Activated CD8-positive, alpha-beta memory T cell treated with anti-CD3 and anti-CD28 coated beads for 36 hours (primary cell): ENCODE measurements around the gene VPS33A. TPM values are rescaled to one million over a fixed set of nuclear protein-coding genes. Genes with fewer than 3 reads are reported as not detected.

ENCODE experiments used
- CTCF ChIA-PET: fragments of 350-600 bp; sonication (Branson Sonifier 250); formaldehyde crosslinking; loops from one replicate; lab custom pipeline; 2021; ENCODE audit warnings: antibody characterized with exemption; lab: Charles Lee
- POLR2A ChIA-PET: fragments of 350-600 bp; sonication (Branson Sonifier 250); formaldehyde crosslinking; loops from one replicate; lab custom pipeline; 2021; ENCODE audit warnings: antibody characterized with exemption; lab: Charles Lee
- total RNA-seq, 2 experiments: library from RNA; stranded (reverse); gene quantifications; one replicate each; pipeline ENCODE4 v1.2.3, GENCODE V29; 2021

The VPS33A gene
- total RNA-seq, result 10 to 100 TPM; 37.2 to 40.7 TPM

DNA sequence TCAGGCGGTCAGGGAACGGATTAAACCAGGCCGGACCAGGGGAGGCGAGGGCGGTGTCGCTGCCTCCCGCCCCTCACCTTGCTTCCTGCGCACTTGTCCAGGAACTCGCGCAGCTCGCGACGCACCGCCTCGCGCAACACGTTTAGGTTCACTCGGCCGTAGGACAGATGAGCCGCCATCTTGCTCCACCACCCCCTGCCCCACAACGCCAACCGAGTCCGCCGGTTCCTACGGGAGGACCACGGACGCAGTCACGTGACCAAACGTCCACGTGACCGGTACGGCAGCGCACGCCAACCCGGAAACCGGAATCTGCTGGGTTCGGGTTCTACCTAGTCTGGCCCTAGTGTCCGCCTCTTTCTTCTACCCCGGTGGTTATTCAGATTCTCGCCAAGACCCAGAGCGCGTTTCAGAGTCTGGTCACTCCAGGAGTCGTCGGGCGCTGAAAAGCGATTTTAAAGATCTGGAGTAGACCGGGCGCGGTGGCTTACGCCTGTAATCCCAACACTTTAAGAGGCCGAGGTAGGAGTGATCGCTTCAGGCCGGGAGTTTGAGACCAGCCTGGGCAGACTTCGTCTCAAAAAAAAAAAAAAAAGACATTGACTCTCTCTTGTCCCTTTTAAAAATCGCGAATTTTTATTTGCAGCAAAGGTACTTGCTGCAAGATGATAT, at the start of gene VPS33A:
TSS of gene VPS33A (minus strand) at position 265 of the 672 bp plus-strand sequence. CDS start at position 179, 86 bp downstream.
- POLR2A ChIA-PET, result interaction anchor here (0.6 to 2.6 kb wide), 9 partner anchors 12 to 350 kb away, joined by 3 to 16 read pairs (median 3); partner anchors contain the start of genes DIABLO and RSRC2
- CTCF ChIA-PET, result interaction anchor here (0.6 to 1.1 kb wide), 6 partner anchors 22 to 155 kb away, joined by 3 to 5 read pairs (median 3); no protein-coding TSS in a partner anchor

DNA sequence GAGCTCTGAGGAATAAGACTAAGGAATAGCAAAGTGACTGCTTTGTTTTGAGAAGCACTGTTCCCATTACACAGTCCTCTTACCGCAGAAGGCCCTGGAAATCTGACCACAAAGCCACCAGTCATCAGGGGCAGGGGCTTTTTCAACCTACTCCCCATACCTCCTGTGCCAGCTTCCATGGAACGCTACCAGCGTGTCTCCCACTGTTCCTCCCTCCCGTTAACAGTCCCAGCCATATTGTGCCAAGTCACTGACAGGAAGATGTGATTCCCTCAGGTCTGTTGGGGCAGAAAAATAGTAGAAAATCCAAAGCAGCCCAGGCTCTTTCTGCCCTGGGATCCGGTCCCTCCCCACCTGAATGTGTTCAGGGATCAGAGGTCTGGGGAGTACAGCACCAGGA, 46.6 kb upstream of the VPS33A start:
- ChIA-PET CTCF (interaction anchor here (0.6 kb wide), 1 partner anchor 994 kb away, joined by 4 read pairs; no protein-coding TSS in a partner anchor), POLR2A (interaction anchor here (0.6 kb wide), 1 partner anchor 23 kb away, joined by 3 read pairs; no protein-coding TSS in a partner anchor)

DNA sequence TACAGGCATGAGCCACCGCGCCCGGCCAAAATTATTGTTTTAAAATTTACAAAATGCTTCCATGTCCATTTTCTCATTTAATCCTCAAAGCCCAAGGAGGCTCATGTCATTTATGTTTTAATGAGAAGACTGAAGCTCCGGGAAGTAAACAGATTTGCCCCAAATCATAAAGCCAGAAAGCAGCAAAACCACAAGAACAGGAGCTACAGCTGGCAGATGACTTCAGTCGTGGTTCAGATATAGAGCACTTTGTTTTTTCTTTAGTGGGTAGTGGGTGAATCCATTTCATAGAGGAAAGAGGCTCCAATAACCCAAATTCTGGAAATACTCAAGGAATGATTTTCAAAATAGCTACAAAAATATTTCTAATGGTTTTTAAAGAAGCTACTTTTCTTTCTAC, 45.4 kb upstream of the VPS33A start:
- CTCF ChIA-PET, result no interaction called here
- POLR2A ChIA-PET, result no interaction called here

DNA sequence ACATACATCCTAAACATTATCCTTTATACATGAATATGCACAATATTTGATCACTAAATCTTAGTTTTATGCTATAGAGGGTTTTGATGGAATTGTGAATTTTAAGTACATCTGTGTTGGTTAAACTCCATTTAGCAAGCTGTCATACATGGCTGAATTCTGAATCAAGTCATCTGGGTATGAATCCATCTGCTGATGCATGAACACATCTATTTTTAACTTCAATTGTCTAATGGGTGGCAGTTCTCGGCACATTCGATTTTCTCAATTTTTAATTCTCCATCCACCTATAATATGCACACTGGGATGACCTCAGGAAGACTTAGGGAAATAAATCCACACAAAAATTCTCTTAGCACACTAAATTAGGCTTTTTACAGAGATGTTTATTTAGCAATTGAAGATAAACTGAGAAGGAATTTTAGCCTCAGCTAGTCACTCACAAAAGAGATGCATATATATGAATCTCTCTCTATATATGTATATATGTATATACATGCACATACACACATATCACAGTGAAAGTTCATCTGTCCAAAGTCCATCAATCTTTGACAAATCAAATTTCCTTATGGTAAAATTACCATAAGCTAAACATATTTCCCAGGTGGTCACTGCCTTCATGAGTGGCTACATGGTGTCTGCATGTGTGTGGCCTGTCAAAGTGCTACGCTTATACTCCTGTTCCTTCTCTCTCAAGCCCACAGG, 44.5 kb upstream of the VPS33A start:
- ChIA-PET CTCF (no interaction called here), POLR2A (no interaction called here)

DNA sequence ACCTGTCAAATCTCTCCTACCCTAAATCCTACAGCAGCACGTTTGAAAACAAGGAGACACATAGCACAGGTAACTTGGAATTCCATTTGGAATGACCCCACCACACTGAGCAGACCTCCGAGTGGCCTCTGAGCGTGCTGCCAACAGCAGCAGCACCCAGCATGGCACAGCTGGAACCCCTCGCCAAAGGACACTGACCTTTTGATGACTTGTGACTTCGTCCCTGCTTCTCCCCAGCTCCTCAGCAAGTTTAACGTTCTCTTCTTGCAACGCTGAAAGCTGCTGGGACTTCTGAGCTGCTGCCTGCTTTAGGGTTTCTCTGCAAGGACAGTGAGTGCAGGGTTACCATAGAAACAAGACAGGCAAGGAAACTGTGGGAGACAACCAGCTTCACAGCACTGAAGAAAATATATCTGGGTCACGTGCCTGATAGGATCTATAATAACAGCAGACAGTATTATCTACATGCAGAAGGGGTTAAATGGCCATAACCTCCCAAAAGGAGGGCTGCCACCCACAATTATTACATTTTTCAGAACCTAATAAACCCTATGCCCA, 43.3 kb upstream of the VPS33A start:
- CTCF ChIA-PET, result no interaction called here
- POLR2A ChIA-PET, result no interaction called here

DNA sequence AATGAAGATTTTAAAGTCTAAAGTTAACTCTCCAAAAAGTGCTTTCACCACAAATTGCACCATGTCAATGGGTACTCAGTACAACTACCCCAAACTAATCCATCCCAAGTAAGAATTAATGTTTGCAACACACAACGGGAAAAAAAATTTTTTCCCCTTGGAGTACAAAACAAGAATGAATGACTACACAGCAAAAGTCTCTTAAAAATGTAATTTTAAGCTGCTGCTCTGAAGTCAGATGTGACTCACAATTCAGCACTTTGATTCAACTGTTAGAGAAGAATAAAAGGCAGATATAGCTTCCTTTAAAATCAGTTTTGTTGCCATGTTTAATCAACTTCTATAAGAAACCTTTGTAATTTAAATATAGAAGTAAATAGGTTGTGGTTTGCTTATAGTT, 42.5 kb upstream of the VPS33A start:
- POLR2A ChIA-PET, result no interaction called here
- CTCF ChIA-PET, result no interaction called here

DNA sequence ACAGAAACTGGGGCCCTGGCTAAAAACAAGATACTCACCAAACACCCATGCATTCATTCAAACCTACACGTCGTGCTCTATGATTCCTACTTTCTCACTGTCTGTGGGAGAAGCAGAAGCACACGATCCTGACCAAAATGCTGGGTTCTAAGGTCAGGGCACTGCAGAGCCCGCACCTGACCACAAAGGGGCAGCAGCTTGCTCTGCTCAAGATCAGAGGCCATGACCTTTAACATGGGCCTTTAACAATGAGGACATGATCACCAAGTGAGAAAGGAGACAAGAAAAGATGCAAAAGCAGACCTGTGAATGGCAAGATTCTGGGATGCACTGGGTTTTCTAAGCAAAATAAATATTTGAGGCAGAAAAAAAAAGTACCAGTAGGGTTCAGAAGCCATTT, 40.1 kb upstream of the VPS33A start:
- CTCF ChIA-PET, result interaction anchor here (1.4 kb wide), 1 partner anchor 19 kb away, joined by 4 read pairs; no protein-coding TSS in a partner anchor

DNA sequence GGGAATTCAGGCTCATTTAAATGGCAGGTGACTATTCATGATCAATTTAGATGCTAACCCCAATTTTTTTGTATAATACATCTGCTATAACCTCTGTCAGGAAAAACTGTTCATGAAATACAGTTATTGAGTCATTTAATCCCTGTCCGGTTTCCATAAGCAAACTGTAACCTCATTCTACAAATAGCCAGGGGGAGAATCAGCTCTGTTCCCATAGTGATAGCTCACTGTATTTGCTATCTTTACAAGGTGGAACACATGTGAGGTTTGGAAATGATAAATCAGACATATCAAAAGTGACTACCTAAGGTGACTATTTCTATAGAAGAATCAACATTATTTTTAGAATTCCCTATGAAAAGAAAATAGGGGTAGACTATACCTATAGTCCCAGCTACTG, 38.6 kb upstream of the VPS33A start:
- POLR2A ChIA-PET, result no interaction called here
- CTCF ChIA-PET, result no interaction called here

More for the DNA sequence above, 40.1 kb upstream of the VPS33A start:
- POLR2A ChIA-PET, result no interaction called here

DNA sequence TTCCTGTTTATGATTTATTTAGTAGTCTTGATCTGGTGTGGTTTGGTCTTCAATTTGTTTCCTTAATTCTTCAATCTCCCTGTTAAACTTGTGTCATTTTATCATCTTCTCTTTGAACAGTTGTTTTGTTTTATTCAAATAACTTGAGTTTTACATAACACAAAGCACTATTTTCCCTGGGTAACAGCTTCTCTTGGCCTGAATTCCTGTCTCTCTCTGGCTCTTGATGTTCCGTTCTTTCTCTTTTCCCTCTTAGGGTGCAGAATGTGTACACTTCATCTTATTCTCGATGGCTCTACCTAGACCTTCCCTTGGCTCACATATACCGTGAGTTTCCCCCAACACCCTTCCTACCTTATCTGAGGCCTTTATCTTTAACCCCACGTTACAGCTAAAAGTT, 36.8 kb upstream of the VPS33A start:
- POLR2A ChIA-PET, result no interaction called here
- CTCF ChIA-PET, result no interaction called here

DNA sequence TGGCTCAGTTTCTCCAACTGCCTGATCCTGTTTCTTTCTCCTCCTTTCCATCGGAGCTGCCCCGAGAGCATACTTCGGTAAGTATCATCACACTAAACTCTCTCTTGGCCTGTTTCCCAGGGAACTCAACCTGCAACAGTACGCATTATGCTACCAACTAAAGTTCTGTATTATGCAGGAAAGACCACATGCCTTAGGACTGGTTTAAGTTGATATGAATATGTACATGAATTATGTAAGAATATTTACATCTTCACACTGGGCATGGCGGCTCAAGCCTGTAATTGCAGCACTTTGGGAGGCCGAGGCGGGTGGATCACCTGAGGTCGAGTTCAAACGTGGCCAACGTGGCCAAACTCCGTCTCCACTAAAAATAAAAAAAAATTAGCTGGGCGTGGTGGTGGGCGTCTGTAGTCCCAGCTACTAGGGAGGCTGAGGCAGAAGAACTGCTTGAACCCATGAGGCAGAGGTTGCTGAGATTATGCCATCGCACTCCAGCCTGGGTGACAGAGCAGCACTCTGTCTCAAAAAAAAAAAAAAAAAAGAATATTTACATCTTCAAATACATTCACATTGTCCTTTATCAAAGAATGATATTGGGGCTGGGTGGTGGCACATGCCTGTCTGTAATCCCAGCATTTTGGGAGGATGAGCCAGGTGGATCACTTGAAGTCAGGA, 31.9 kb upstream of the VPS33A start:
- ChIA-PET POLR2A (no interaction called here), CTCF (no interaction called here)

DNA sequence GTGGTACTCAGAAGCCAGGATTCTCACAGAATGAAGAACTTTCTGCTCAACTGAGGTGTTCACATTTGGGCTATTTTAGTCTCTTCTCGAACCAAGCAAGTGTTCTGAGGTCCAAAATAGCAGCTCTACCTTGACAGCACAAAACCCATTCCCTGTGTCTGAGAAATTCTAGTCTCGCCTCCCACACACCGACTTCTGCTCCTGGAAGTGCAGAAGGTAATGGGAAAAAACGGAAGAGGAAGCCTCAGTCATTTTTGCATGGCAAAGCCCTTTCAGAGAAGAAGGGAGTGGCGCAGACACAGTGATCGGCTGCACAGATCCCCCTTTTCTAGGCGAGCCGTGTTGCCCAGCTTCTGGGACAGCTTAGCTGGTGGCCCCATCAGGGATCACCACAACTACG, 31.2 kb upstream of the VPS33A start:
- ChIA-PET CTCF (no interaction called here), POLR2A (no interaction called here)

DNA sequence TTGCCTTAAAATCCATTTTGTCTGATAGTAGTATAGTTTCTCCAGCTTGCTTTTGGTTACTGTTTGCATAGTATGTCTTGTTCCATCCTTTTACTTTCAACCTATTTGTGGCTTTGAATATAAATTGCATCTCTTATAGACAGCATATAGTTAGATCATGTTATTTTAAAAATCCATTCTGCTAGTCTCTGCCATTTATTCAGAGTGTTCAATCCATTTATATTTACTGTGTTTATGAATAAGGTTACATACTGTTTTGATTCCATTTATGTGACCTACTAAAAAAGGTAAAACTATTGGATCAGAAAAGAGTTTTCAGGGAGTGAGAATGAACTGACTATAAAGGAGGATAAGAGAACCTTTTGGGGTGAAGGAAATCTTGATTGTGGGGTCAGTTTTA, 29.6 kb upstream of the VPS33A start:
- ChIA-PET POLR2A (no interaction called here), CTCF (no interaction called here)

DNA sequence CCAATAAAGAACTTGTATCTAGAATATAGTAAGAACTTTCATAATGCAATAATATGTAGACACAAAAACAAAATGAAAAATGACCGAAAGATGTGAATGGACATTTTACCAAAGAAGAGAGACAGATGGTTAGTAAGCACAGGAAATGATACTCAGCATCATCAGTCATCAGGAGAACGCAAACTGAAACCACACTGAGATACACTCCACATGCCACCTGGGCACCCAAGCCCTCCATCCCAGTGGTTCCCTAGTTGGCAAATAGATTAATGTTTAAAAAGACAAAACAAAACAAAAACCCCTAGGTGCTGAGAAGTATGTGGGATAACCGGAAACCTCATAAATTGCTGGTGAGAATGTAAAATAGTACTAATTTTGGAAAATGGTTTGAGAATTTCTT, 26.8 kb upstream of the VPS33A start:
- ChIA-PET CTCF (no interaction called here), POLR2A (interaction anchor here (0.7 kb wide), 1 partner anchor 215 kb away, joined by 6 read pairs; no protein-coding TSS in a partner anchor)

DNA sequence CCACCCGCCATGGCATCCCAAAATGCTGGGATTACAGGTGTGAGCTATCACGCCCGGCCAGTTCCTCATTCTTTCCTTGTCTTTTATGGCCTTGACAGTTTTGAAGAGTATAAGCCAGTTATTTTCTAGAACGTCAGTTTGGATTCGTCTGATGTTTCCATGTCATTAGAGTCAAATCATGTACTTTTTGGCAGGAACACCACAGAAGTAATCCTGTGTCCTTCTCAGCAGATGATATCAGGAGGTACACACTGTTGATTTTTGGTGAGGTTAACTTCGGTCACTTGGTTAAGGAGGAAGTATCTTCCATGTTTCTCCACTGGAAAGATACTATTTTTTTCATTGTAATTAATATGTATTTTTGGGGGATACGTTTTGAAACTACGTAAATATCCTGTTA, 25.1 kb upstream of the VPS33A start:
- POLR2A ChIA-PET, result no interaction called here

DNA sequence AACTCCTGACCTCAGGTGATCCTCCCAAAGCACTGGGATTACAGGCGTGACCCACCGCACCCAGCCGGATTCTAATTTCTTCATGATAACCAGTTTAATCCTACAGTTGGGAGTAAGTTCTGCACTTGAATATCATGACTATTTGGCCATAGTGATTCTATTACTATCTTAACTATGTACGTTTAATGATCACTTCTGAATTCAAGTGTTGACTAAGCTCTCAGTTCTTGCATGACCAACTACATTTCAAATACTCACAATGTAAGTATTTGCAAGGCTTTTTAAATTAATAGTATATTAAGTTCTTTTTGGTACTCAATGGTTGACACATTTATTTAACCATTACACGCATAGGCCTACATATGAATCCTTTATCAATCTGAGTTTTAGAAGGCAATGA, 17.4 kb upstream of the VPS33A start:
- ChIA-PET CTCF (no interaction called here), POLR2A (no interaction called here)

More for the DNA sequence above, 25.1 kb upstream of the VPS33A start:
- CTCF ChIA-PET, result no interaction called here

DNA sequence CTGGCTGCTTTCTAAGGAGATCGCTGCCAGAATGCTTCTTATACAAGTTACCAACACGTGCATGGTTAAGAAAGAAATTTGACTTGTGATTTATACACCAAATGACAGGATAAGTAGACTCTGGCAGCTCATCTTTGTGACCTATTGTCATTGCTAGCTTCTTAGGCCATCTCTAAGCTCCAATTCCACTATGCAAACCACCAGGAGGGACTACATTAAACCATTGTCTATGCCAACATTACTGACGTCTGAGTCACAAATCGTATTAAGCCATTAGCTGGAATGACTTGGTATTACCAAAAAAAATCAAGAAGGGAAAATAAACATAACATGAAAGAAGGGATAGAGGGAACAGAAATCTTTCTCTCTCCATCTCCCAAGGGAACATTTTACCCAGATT, 15.8 kb upstream of the VPS33A start:
- POLR2A ChIA-PET, result no interaction called here

DNA sequence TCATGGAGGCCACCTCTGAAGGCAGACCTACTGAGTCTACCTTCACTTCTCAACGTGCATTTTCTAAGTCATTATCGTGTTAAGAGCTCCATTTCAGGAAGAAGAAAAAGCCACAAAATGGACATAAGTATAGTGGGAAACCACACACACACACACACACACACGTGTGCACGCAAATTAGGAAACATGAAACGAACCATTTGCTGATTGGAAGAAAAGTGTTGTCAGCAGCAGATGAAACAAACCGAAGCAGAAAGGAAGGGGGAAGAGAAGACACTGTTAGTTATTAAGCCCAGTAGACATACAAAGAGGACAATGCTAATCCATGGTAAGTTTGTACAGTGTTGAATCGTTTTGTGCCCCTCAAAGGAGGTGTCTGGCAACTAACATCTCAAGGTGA, 9.9 kb upstream of the VPS33A start:
- ChIA-PET CTCF (interaction anchor here (0.5 kb wide), 1 partner anchor 406 kb away, joined by 3 read pairs; no protein-coding TSS in a partner anchor), POLR2A (no interaction called here)

More for the DNA sequence above, 15.8 kb upstream of the VPS33A start:
- CTCF ChIA-PET, result interaction anchor here (0.6 kb wide), 1 partner anchor 62 kb away, joined by 3 read pairs; no protein-coding TSS in a partner anchor

DNA sequence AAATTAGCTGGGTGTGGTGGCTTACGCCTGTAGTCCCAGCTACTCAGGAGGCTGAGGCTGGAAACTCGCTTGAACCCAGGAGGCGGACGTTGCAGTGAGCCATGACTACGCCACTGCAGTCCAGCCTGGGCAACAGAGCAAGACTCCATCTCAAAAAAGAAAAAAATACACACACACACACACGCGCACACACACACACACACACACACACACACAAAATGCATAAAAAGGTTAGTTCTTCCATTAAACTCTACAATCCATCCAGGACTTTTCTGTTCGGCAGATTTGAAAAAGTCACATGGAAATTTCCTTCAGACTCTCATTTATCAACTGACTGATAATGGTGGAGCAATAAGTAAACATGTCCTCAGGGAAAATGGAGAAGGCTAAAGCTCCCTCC, 9.2 kb upstream of the VPS33A start:
- CTCF ChIA-PET, result no interaction called here
- POLR2A ChIA-PET, result no interaction called here

DNA sequence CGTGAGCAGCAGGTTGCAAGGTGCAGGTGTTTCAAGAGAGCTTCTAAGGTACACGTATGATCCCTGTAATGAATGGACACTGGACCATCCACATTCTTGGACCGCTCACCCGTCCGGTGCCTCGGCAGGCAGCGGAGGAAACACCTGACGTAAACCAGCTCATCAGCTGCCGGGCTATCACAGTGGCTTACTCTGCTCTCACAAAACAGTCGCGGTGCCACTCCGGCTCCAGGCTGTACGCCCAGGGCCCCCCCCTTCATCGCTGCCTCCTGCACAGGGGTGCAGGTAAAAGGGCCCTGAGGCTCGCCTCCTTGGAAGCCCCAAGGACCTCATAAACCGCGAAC, 436 bp downstream of the VPS33A start:
- ChIA-PET POLR2A (interaction anchor here (0.5 to 2.6 kb wide), 3 partner anchors 33 to 57 kb away, joined by 3 to 16 read pairs (median 3); partner anchors contain the start of gene DIABLO), CTCF (interaction anchor here (1.1 kb wide), 1 partner anchor 26 kb away, joined by 3 read pairs; no protein-coding TSS in a partner anchor)
